ENCODE data around the gene TULP4.

The TULP4 gene

DNA sequence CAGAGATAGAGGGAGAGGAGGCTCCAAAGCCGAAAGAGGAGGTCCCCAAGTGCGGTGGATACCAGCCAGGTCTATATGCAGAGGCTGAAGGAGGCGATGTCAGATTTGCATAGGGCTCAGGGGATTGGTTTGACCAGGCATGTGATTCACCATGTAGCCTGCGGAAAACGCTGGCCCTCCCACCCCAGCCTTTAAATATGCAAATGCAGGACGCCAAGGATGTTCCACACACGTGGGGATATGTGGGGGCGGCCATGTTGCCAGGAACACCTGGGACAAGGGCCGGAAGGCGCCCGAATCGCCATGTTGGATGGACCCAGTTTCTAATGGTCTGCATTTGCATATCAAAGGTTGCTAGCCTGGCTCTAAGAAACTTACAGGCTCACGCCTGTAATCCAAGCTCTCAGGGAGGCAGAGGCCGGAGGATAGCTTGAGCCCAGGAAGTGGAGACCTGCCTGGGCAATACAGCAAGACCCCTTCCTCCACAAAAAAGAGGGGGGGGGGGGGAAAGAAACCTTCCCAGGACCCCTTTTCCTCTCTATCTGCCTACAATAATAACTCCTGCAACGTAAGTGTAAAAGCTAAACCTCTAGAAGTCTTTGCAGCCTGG, 110.5 kb downstream of the TULP4 start:
- WGBS: 90% methylated on average over 14 of the region's 15 CpGs
- H4K91ac ChIP-seq (ENCODE audit: low read length): no peak overlapping the region
- H3K4me3 ChIP-seq (ENCODE audit: insufficient read depth in 1 of 2, low read depth in 1 of 2, low read length in 2 of 2): no peak overlapping the region
- no peak overlapping the region for H3K4ac ChIP-seq (ENCODE audit: low read depth in 1 of 2, low read length in 2 of 2)
- H3K18ac ChIP-seq (ENCODE audit: low read depth in 1 of 2, low read length in 2 of 2): no peak overlapping the region
- no peak overlapping the region for H2BK120ac ChIP-seq (ENCODE audit: low read depth, low read length)
- H3K4me2 ChIP-seq (ENCODE audit: low read length, poor library complexity, severe bottlenecking): no peak overlapping the region
- no peak overlapping the region for H3K27ac ChIP-seq (ENCODE audit: low read length, poor library complexity, severe bottlenecking)
- no peak overlapping the region for H3K23ac ChIP-seq (ENCODE audit: low read length in 2 of 2)
- H3K9me3 ChIP-seq (ENCODE audit: control insufficient read depth, low read length): peaks cover 8% of the 10 kb centered on the region
- H2BK5ac ChIP-seq (ENCODE audit: low read depth, low read length, poor library complexity, severe bottlenecking): no peak overlapping the region
- no peaks in the 10 kb centered on the region for H3K36me3 ChIP-seq (ENCODE audit: control insufficient read depth in 1 of 2, insufficient read depth in 2 of 2, low read depth in 1 of 2, low read length in 2 of 2)
- no peaks in the 10 kb centered on the region for H3K79me1 ChIP-seq (replicated peaks; ENCODE audit: low read length, poor library complexity, severe bottlenecking)
- no peak for DNase-seq
- H2AFZ ChIP-seq (ENCODE audit: low read depth, low read length): no peak overlapping the region
- H4K8ac ChIP-seq (ENCODE audit: low read length): no peak overlapping the region
- no peak overlapping the region for H2AK5ac ChIP-seq (ENCODE audit: low read length, severe bottlenecking)
- H2BK12ac ChIP-seq (ENCODE audit: low read length in 2 of 2): no peak overlapping the region
- no peaks in the 10 kb centered on the region for H3K27me3 ChIP-seq (ENCODE audit: control insufficient read depth in 1 of 2, insufficient read depth in 1 of 2, low read length in 2 of 2)
- no peak overlapping the region for H3K14ac ChIP-seq (ENCODE audit: low read length in 2 of 2)
- H3K4me1 ChIP-seq (ENCODE audit: control insufficient read depth, insufficient read depth, low read depth, low read length): peaks cover 1% of the 10 kb centered on the region
- H3K9ac ChIP-seq (ENCODE audit: low read length): no peak overlapping the region
- no peak overlapping the region for H2BK15ac ChIP-seq (ENCODE audit: low read depth, poor library complexity, severe bottlenecking)

DNA sequence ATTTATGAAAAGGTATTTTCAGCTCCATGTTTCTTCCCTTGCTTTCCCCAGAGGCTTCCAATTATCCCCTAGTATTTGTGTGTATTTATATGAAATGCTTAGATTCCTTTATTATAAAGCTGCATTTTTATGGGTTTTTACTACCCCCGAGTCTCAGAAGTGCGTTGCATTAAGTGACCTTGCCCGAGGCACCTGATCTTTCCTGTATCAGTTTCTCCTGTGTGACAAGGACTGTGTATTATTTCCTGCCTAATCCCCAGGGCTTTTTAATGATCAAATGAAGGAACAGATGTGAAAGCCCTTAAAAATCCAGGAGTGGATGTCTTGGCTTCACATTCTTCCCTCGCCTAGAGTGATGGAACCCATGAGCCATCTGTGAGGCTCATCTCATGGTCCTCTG, 118.8 kb downstream of the TULP4 start:
- no peak overlapping the region for H2BK15ac ChIP-seq (ENCODE audit: low read depth, poor library complexity, severe bottlenecking)
- H3K4me3 ChIP-seq (ENCODE audit: insufficient read depth in 1 of 2, low read depth in 1 of 2, low read length in 2 of 2): no peak overlapping the region
- no peak overlapping the region for H3K9ac ChIP-seq (ENCODE audit: low read length)
- no peak overlapping the region for H3K4me2 ChIP-seq (ENCODE audit: low read length, poor library complexity, severe bottlenecking)
- H4K8ac ChIP-seq (ENCODE audit: low read length): no peak overlapping the region
- H3K14ac ChIP-seq (ENCODE audit: low read length in 2 of 2): no peak overlapping the region
- no peaks in the 10 kb centered on the region for H3K4me1 ChIP-seq (ENCODE audit: control insufficient read depth, insufficient read depth, low read depth, low read length)
- no peak overlapping the region for H2BK12ac ChIP-seq (ENCODE audit: low read length in 2 of 2)
- no peak overlapping the region for H2BK5ac ChIP-seq (ENCODE audit: low read depth, low read length, poor library complexity, severe bottlenecking)
- H3K23ac ChIP-seq (ENCODE audit: low read length in 2 of 2): no peak overlapping the region
- no peak overlapping the region for H4K91ac ChIP-seq (ENCODE audit: low read length)
- no peak for DNase-seq
- WGBS: 93% methylated on average over 4 of the region's 4 CpGs
- no peak overlapping the region for H2BK120ac ChIP-seq (ENCODE audit: low read depth, low read length)
- no peak overlapping the region for H2AK5ac ChIP-seq (ENCODE audit: low read length, severe bottlenecking)
- H3K27ac ChIP-seq (ENCODE audit: low read length, poor library complexity, severe bottlenecking): no peak overlapping the region
- peaks cover 15 to 17% of the 10 kb centered on the region in 2 experiments for H3K36me3 ChIP-seq (ENCODE audit: control insufficient read depth in 1 of 2, insufficient read depth in 2 of 2, low read depth in 1 of 2, low read length in 2 of 2)
- H3K79me1 ChIP-seq (replicated peaks; ENCODE audit: low read length, poor library complexity, severe bottlenecking): peaks cover 7% of the 10 kb centered on the region
- no peak overlapping the region for H3K18ac ChIP-seq (ENCODE audit: low read depth in 1 of 2, low read length in 2 of 2)
- H3K27me3 ChIP-seq (ENCODE audit: control insufficient read depth in 1 of 2, insufficient read depth in 1 of 2, low read length in 2 of 2): no peaks in the 10 kb centered on the region
- no peak overlapping the region for H3K4ac ChIP-seq (ENCODE audit: low read depth in 1 of 2, low read length in 2 of 2)
- no peak overlapping the region for H2AFZ ChIP-seq (ENCODE audit: low read depth, low read length)
- no peaks in the 10 kb centered on the region for H3K9me3 ChIP-seq (ENCODE audit: control insufficient read depth, low read length)

DNA sequence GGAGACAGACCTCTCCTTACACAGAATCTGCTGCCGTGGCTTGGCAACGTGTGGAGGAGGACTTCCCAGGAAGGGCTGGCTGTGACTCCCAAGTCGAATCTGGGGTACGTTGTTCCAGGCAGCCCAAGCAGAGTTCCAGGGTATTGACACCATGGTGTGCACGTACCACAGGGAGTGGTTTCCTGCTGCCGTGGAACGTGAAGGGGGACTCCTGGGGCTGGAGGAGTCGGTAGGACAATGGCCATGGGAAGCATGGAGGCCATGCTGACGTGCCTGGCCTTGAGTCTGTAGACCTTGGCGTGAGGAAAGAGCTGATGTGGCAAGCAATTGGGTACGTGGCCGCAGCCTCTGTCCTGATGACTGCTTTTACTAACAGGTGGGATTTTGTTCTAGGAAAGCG, 119.3 kb downstream of the TULP4 start:
- no peak overlapping the region for H2AK5ac ChIP-seq (ENCODE audit: low read length, severe bottlenecking)
- peaks cover 7% of the 10 kb centered on the region for H3K79me1 ChIP-seq (replicated peaks; ENCODE audit: low read length, poor library complexity, severe bottlenecking)
- no peak overlapping the region for H2AFZ ChIP-seq (ENCODE audit: low read depth, low read length)
- H4K8ac ChIP-seq (ENCODE audit: low read length): no peak overlapping the region
- H4K91ac ChIP-seq (ENCODE audit: low read length): no peak overlapping the region
- no peak for DNase-seq
- no peaks in the 10 kb centered on the region for H3K9me3 ChIP-seq (ENCODE audit: control insufficient read depth, low read length)
- H3K23ac ChIP-seq (ENCODE audit: low read length in 2 of 2): no peak overlapping the region
- H2BK5ac ChIP-seq (ENCODE audit: low read depth, low read length, poor library complexity, severe bottlenecking): no peak overlapping the region
- H3K36me3 ChIP-seq (ENCODE audit: control insufficient read depth in 1 of 2, insufficient read depth in 2 of 2, low read depth in 1 of 2, low read length in 2 of 2): peaks cover 15 to 17% of the 10 kb centered on the region in 2 experiments
- H3K4me2 ChIP-seq (ENCODE audit: low read length, poor library complexity, severe bottlenecking): no peak overlapping the region
- H3K18ac ChIP-seq (ENCODE audit: low read depth in 1 of 2, low read length in 2 of 2): no peak overlapping the region
- H3K9ac ChIP-seq (ENCODE audit: low read length): no peak overlapping the region
- H3K4ac ChIP-seq (ENCODE audit: low read depth in 1 of 2, low read length in 2 of 2): no peak overlapping the region
- H2BK120ac ChIP-seq (ENCODE audit: low read depth, low read length): no peak overlapping the region
- no peak overlapping the region for H3K27ac ChIP-seq (ENCODE audit: low read length, poor library complexity, severe bottlenecking)
- H3K27me3 ChIP-seq (ENCODE audit: control insufficient read depth in 1 of 2, insufficient read depth in 1 of 2, low read length in 2 of 2): no peaks in the 10 kb centered on the region
- H2BK15ac ChIP-seq (ENCODE audit: low read depth, poor library complexity, severe bottlenecking): no peak overlapping the region
- H3K14ac ChIP-seq (ENCODE audit: low read length in 2 of 2): no peak overlapping the region
- H3K4me3 ChIP-seq (ENCODE audit: insufficient read depth in 1 of 2, low read depth in 1 of 2, low read length in 2 of 2): no peak overlapping the region
- H3K4me1 ChIP-seq (ENCODE audit: control insufficient read depth, insufficient read depth, low read depth, low read length): no peaks in the 10 kb centered on the region
- 89% methylated on average over 13 of the region's 13 CpGs for WGBS
- no peak overlapping the region for H2BK12ac ChIP-seq (ENCODE audit: low read length in 2 of 2)

DNA sequence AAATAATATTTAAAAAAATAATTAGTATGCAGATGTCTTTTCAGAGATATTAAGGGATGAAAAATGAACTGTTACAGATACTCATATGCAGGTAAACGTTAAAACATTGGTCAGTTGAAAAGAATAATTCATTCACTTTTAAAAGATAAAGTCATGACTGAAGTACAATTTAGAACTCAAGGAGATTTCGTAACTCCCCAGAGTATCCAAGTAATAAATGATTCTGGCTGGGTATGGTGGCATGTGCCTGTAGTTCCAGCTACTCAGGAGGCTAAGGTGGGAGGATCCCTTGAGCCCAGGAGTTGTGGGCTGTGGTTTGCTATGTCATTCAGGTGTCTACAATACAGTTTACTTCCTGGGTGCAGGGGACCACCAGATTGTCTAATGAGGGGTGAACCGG, 125.3 kb downstream of the TULP4 start:
- Histone ChIP-seq H3K27me3 (ENCODE audit: control insufficient read depth in 1 of 2, insufficient read depth in 1 of 2, low read length in 2 of 2) (no peaks in the 10 kb centered on the region), H3K4me2 (ENCODE audit: low read length, poor library complexity, severe bottlenecking) (no peak overlapping the region), H3K4me1 (ENCODE audit: control insufficient read depth, insufficient read depth, low read depth, low read length) (no peaks in the 10 kb centered on the region), H4K91ac (ENCODE audit: low read length) (no peak overlapping the region), H2AK5ac (ENCODE audit: low read length, severe bottlenecking) (no peak overlapping the region), H2BK12ac (ENCODE audit: low read length in 2 of 2) (no peak overlapping the region), H2BK120ac (ENCODE audit: low read depth, low read length) (no peak overlapping the region), H3K27ac (ENCODE audit: low read length, poor library complexity, severe bottlenecking) (no peak overlapping the region), H2BK5ac (ENCODE audit: low read depth, low read length, poor library complexity, severe bottlenecking) (no peak overlapping the region), H3K4ac (ENCODE audit: low read depth in 1 of 2, low read length in 2 of 2) (no peak overlapping the region), H3K4me3 (ENCODE audit: insufficient read depth in 1 of 2, low read depth in 1 of 2, low read length in 2 of 2) (no peak overlapping the region), H3K18ac (ENCODE audit: low read depth in 1 of 2, low read length in 2 of 2) (no peak overlapping the region), H3K79me1 (replicated peaks; ENCODE audit: low read length, poor library complexity, severe bottlenecking) (peaks cover 7% of the 10 kb centered on the region), H4K8ac (ENCODE audit: low read length) (no peak overlapping the region), H3K23ac (ENCODE audit: low read length in 2 of 2) (no peak overlapping the region), H3K9ac (ENCODE audit: low read length) (no peak overlapping the region), H2AFZ (ENCODE audit: low read depth, low read length) (no peak overlapping the region), H3K36me3 (ENCODE audit: control insufficient read depth in 1 of 2, insufficient read depth in 2 of 2, low read depth in 1 of 2, low read length in 2 of 2) (peaks cover 9 to 10% of the 10 kb centered on the region in 2 experiments), H3K9me3 (ENCODE audit: control insufficient read depth, low read length) (no peaks in the 10 kb centered on the region), H3K14ac (ENCODE audit: low read length in 2 of 2) (no peak overlapping the region), H2BK15ac (ENCODE audit: low read depth, poor library complexity, severe bottlenecking) (no peak overlapping the region)
- WGBS: 98% methylated on average over 3 of the region's 3 CpGs
- DNase-seq: no peak
